Measurements from ENCODE around the gene IMPDH2.

The IMPDH2 gene

GRCh38 chr3:48989126-48989795 lies 39.9 kb downstream of the IMPDH2 start:
- FAIRE-seq (peak; percentile 46), DNase-seq (ENCODE audit: insufficient read length) (no peak)
- no peak for TF ChIP-seq TAF1 (IDR thresholded peaks at IDR 0.05; ENCODE audit: borderline replicate concordance, low read depth, low read length)
- TF ChIP-seq POLR2AphosphoS5 (IDR thresholded peaks at IDR 0.05; ENCODE audit: low read depth, low read length): no peak
- no peak for TF ChIP-seq POLR2A (IDR thresholded peaks at IDR 0.05; ENCODE audit: low read depth, low read length)

- FAIRE-seq (no peak), DNase-seq (ENCODE audit: insufficient read length) (no peak)
- TF ChIP-seq POLR2AphosphoS5 (IDR thresholded peaks at IDR 0.05; ENCODE audit: low read depth, low read length): no peak
- no peak for TF ChIP-seq TAF1 (IDR thresholded peaks at IDR 0.05; ENCODE audit: borderline replicate concordance, low read depth, low read length)
- TF ChIP-seq POLR2A (IDR thresholded peaks at IDR 0.05; ENCODE audit: low read depth, low read length): no peak
Observed at GRCh38 chr3:48985831-48986376, 43.3 kb downstream of the IMPDH2 start.

- DNase-seq (ENCODE audit: insufficient read length) (no peak), FAIRE-seq (no peak)
- TF ChIP-seq POLR2A (IDR thresholded peaks at IDR 0.05; ENCODE audit: low read depth, low read length) (no peak), TAF1 (IDR thresholded peaks at IDR 0.05; ENCODE audit: borderline replicate concordance, low read depth, low read length) (no peak)
Observed at GRCh38 chr3:48984663-48985062, 44.5 kb downstream of the IMPDH2 start.

GRCh38 chr3:48983096-48983495 lies 46.1 kb downstream of the IMPDH2 start:
- DNase-seq (ENCODE audit: insufficient read length) (no peak), FAIRE-seq (no peak)
- TF ChIP-seq TAF1 (IDR thresholded peaks at IDR 0.05; ENCODE audit: borderline replicate concordance, low read depth, low read length) (no peak), POLR2AphosphoS5 (IDR thresholded peaks at IDR 0.05; ENCODE audit: low read depth, low read length) (no peak), POLR2A (IDR thresholded peaks at IDR 0.05; ENCODE audit: low read depth, low read length) (no peak)

- TF ChIP-seq POLR2AphosphoS5 (IDR thresholded peaks at IDR 0.05; ENCODE audit: low read depth, low read length) (no peak), TAF1 (IDR thresholded peaks at IDR 0.05; ENCODE audit: borderline replicate concordance, low read depth, low read length) (no peak), POLR2A (IDR thresholded peaks at IDR 0.05; ENCODE audit: low read depth, low read length) (no peak)
- FAIRE-seq (no peak), DNase-seq (ENCODE audit: insufficient read length) (no peak)
Observed at GRCh38 chr3:48982686-48983085, 46.5 kb downstream of the IMPDH2 start.

- FAIRE-seq: no peak
- TF ChIP-seq POLR2AphosphoS5 (IDR thresholded peaks at IDR 0.05; ENCODE audit: low read depth, low read length) (no peak), POLR2A (IDR thresholded peaks at IDR 0.05; ENCODE audit: low read depth, low read length) (no peak), TAF1 (IDR thresholded peaks at IDR 0.05; ENCODE audit: borderline replicate concordance, low read depth, low read length) (no peak)
- DNase-seq (ENCODE audit: insufficient read length): no peak
Observed at GRCh38 chr3:48982016-48982415, 47.2 kb downstream of the IMPDH2 start.

GRCh38 chr3:48980295-48980694 lies 48.9 kb downstream of the IMPDH2 start:
- TF ChIP-seq TAF1 (IDR thresholded peaks at IDR 0.05; ENCODE audit: borderline replicate concordance, low read depth, low read length): no peak
- TF ChIP-seq POLR2AphosphoS5 (IDR thresholded peaks at IDR 0.05; ENCODE audit: low read depth, low read length): no peak
- no peak for TF ChIP-seq POLR2A (IDR thresholded peaks at IDR 0.05; ENCODE audit: low read depth, low read length)
- no peak for DNase-seq (ENCODE audit: insufficient read length)
- no peak for FAIRE-seq

GRCh38 chr3:48979451-48979850 lies 49.7 kb downstream of the IMPDH2 start:
- no peak for DNase-seq (ENCODE audit: insufficient read length)
- FAIRE-seq: no peak
- TF ChIP-seq POLR2A (IDR thresholded peaks at IDR 0.05; ENCODE audit: low read depth, low read length): no peak
